Spleen (tissue), 11 donors: ENCODE data around the gene HERC3. TPM values are rescaled to one million over a fixed set of nuclear protein-coding genes. Genes with fewer than 3 reads are reported as not detected.

Experiments
- DNase-seq: peaks from one replicate; pipeline ENCODE4 v3.0.0-alpha.2; 2020
- H3K27ac ChIP-seq, 8 donors: fragments of 200-600 bp; sonication (generic) in 7 of 8; 1 replicate in 4 of 8; 2 replicates in 4 of 8; pipeline versions ENCODE4 v1.5.0 to v1.8.0; 2016 to 2021; ENCODE audit warnings: inconsistent platforms in 4 of 8, mild to moderate bottlenecking in 4 of 8, moderate library complexity in 1 of 8
- H3K27me3 ChIP-seq, 7 donors: fragments of 200-600 bp; sonication (generic) in 6 of 7; replicated peaks in 1 of 7; 1 replicate in 4 of 7; 2 replicates in 3 of 7; pipeline versions ENCODE4 v1.5.0 to v1.8.0; 2016 to 2021; ENCODE audit warnings: inconsistent platforms in 3 of 7, mild to moderate bottlenecking in 1 of 7
- H3K36me3 ChIP-seq, 6 donors: fragments of 200-600 bp; sonication (generic) in 5 of 6; 1 replicate in 4 of 6; 2 replicates in 2 of 6; pipeline versions ENCODE4 v1.5.0 to v1.8.0; 2016 to 2021; ENCODE audit warnings: inconsistent platforms in 2 of 6
- H3K4me1 ChIP-seq, 6 donors: fragments of 200-600 bp; sonication (generic) in 5 of 6; 1 replicate in 3 of 6; 2 replicates in 3 of 6; pipeline versions ENCODE4 v1.5.0 to v1.8.0; 2016 to 2021; ENCODE audit warnings: inconsistent platforms in 3 of 6
- H3K4me3 ChIP-seq, 8 donors: fragments of 200-600 bp; sonication (generic) in 7 of 8; 1 replicate in 4 of 8; 2 replicates in 4 of 8; pipeline versions ENCODE4 v1.5.0 to v1.8.0; 2016 to 2021; ENCODE audit warnings: inconsistent platforms in 4 of 8, mild to moderate bottlenecking in 4 of 8, moderate library complexity in 2 of 8
- H3K9me3 ChIP-seq, 8 donors: fragments of 200-600 bp; sonication (generic) in 7 of 8; 1 replicate in 4 of 8; 2 replicates in 4 of 8; pipeline versions ENCODE4 v1.5.0 to v1.8.0; 2016 to 2021; ENCODE audit warnings: inconsistent platforms in 4 of 8
- CTCF ChIP-seq, 11 experiments: fragments of 200-600 bp in 7 of 11; fragments of 450-650 bp in 4 of 11; sonication (generic) in 4 of 11; IDR thresholded peaks in 8 of 11; conservative IDR thresholded peaks in 3 of 11; 1 replicate in 7 of 11; 2 replicates in 4 of 11; pipeline versions ENCODE4 v1.4.0 to v1.8.0; 2016 to 2021; ENCODE audit warnings: antibody characterized with exemption in 11 of 11, inconsistent platforms in 4 of 11, mild to moderate bottlenecking in 1 of 11
- POLR2A ChIP-seq, 3 donors: fragments of 450-650 bp; IDR thresholded peaks; one replicate each; pipeline ENCODE4 v1.5.1; 2017; ENCODE audit warnings: antibody characterized with exemption in 3 of 3, mild to moderate bottlenecking in 1 of 3
- POLR2AphosphoS5 ChIP-seq, 3 donors: sonication (generic); formaldehyde crosslinking; IDR thresholded peaks; one replicate each; pipeline ENCODE4 v1.5.1; 2017; ENCODE audit warnings: antibody characterized with exemption in 3 of 3
- WGBS, 5 donors: extraction: QIAGEN DNeasy Blood & Tissue Kit in 3 of 5; methylation state at CpG; one replicate each; pipeline versions ENCODE4 v1.1.5 to v1.1.7; 2013 to 2018; 5-methylcytosine and 5-hydroxymethylcytosine counted together
- intact Hi-C: fragments of 100-400 bp; cut with DNase I; formaldehyde crosslinking; loops from one replicate; pipeline ENCODE4 v1.15.0; 2023; ENCODE audit warnings: low total_unique reads
- polyA plus RNA-seq, 3 donors: library from polyadenylated mRNA; stranded (reverse); fragments of 200-250 nt; gene quantifications; one replicate each; pipeline ENCODE4 v1.2.1, GENCODE V29; 2013
- total RNA-seq, 7 donors: library from RNA; depleted of rRNA in 3 of 7; stranded (reverse); fragments of >200 nt in 3 of 7; fragmentation: NEBNext Ultra II Directional in 4 of 7; extraction: Animal tissue kit (Norgen Biotek cat#: 25700) in 4 of 7; gene quantifications; one replicate each; pipeline versions ENCODE4 v1.1.0 to v1.2.1, GENCODE V29; 2016 to 2021
- donor health status: healthy with polysubstance abuse.
- donor health status: DM: no; HTN: no; CAD: no; lungs with moderate emphysema.
- donor health status: DM: no; HTN: no; CAD: no.
- donor health status: Bipolar disorder and iron deficiency.
- donor health status: healthy.
- donor health status: DM: no; HTN: no; CAD: no.
- donor health status: DM: yes; HTN: yes; CAD: no.

HERC3 gene
- total and polyA plus RNA-seq, 10 donors = 4.4 to 73.5 (median 62.2) TPM

DNA sequence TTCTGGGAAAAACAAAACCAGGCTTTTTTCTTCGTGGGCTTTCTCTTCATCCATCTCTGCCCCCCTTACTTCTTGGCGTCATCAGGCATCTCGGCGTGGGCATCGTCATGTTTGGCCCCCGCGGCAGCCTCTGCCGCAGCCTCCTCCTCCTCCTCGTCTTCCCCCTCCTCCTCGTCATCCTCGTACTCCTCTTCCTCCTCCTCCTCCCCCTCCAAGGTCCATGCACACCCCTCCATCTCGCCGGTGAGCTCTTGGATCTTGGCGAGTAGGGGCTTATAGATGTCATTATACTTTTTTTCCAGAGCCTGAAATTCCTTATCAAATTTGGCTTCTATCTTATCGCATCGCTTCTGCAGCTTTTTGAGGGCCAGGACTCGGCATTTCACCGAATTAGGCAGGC is 104.9 kb downstream of the HERC3 start:
- peak overlapping the region; percentile 37 to 76 (median 54) for H3K4me3 ChIP-seq
- intact Hi-C loops = no loop called here
- peak overlapping the region in 7 of 8 donors; percentile 55 to 81 (median 68) for H3K27ac ChIP-seq
- TF ChIP-seq CTCF (IDR thresholded peaks at IDR 0.05 in 8 of 11, conservative IDR thresholded peaks at IDR 0.05 in 3 of 11) (no peak), POLR2AphosphoS5 (IDR thresholded peaks at IDR 0.05) (no peak), POLR2A (IDR thresholded peaks at IDR 0.05) (no peak)
- no peaks in the 10 kb centered on the region for H3K27me3 ChIP-seq
- DNase-seq = no peak
- H3K4me1 ChIP-seq = peaks cover 0 to 15% (median 7%) of the 10 kb centered on the region in 6 donors
- WGBS, 5 donors = 44 to 53% (median 52%) methylated on average over 18 of the region's 18 CpGs
- H3K9me3 ChIP-seq = no peaks in the 10 kb centered on the region
- peaks cover 0 to 54% (median 5%) of the 10 kb centered on the region in 6 donors for H3K36me3 ChIP-seq

- Histone ChIP-seq H3K4me1 (peaks cover 0 to 15% (median 7%) of the 10 kb centered on the region in 6 donors), H3K36me3 (peaks cover 0 to 54% (median 6%) of the 10 kb centered on the region in 6 donors), H3K9me3 (no peaks in the 10 kb centered on the region), H3K27me3 (no peaks in the 10 kb centered on the region), H3K27ac (peak within 1 kb of the TSS in 7 of 8 donors; percentile 55 to 81 (median 68)), H3K4me3 (peak within 1 kb of the TSS; percentile 37 to 76 (median 54))
- DNase-seq = peak; percentile 89
- intact Hi-C loops = no loop called here
- WGBS, 5 donors = 41 to 61% (median 54%) methylated on average over 32 to 40 of the region's 40 CpGs
- no peak for TF ChIP-seq POLR2A (IDR thresholded peaks at IDR 0.05)
- TF ChIP-seq POLR2AphosphoS5 (IDR thresholded peaks at IDR 0.05) = peak; percentile 66 to 86 (median 80)
- no peak for TF ChIP-seq CTCF (IDR thresholded peaks at IDR 0.05 in 8 of 11, conservative IDR thresholded peaks at IDR 0.05 in 3 of 11)
Measured at GRCh38 chr4:88697588-88698329, 105.5 kb downstream of the HERC3 start, which contains the start of gene NAP1L5. Gene NAP1L5 (minus strand): TSS chr4:88697829. CDS start chr4:88697754, 75 bp downstream.

- no peak overlapping the region for H3K4me3 ChIP-seq
- WGBS, 5 donors = 93 to 99% (median 95%) methylated on average over 7 of the region's 7 CpGs
- H3K27me3 ChIP-seq = no peaks in the 10 kb centered on the region
- H3K27ac ChIP-seq = no peak overlapping the region
- intact Hi-C loops = no loop called here
- peaks cover 0 to 61% (median 9%) of the 10 kb centered on the region in 6 donors for H3K36me3 ChIP-seq
- peaks cover 0 to 14% (median 7%) of the 10 kb centered on the region in 6 donors for H3K4me1 ChIP-seq
- no peaks in the 10 kb centered on the region for H3K9me3 ChIP-seq
- DNase-seq = no peak
- no peak for TF ChIP-seq CTCF (IDR thresholded peaks at IDR 0.05 in 8 of 11, conservative IDR thresholded peaks at IDR 0.05 in 3 of 11)
- no peak for TF ChIP-seq POLR2A (IDR thresholded peaks at IDR 0.05)
Measured at GRCh38 chr4:88698519-88698918, 106.2 kb downstream of the HERC3 start.

- Histone ChIP-seq H3K4me3 (no peak overlapping the region), H3K27me3 (no peaks in the 10 kb centered on the region), H3K4me1 (no peaks in the 10 kb centered on the region), H3K27ac (no peak overlapping the region), H3K9me3 (no peaks in the 10 kb centered on the region), H3K36me3 (peaks cover 0 to 77% (median 43%) of the 10 kb centered on the region in 6 donors)
- WGBS, 5 donors = 68 to 88% (median 79%) methylated on average over 2 of the region's 2 CpGs
- DNase-seq = no peak
- TF ChIP-seq CTCF (IDR thresholded peaks at IDR 0.05 in 8 of 11, conservative IDR thresholded peaks at IDR 0.05 in 3 of 11) (no peak), POLR2A (IDR thresholded peaks at IDR 0.05) (no peak), POLR2AphosphoS5 (IDR thresholded peaks at IDR 0.05) (no peak)
- intact Hi-C loops = no loop called here
Measured at GRCh38 chr4:88702782-88703181, 110.5 kb downstream of the HERC3 start.
